GM12874 (cell line): ENCODE data around the gene CRYL1.

Experiments
- TF ChIP-seq, protein P1 (sequence below): IDR thresholded peaks from 2 replicates; pipeline ENCODE4 v1.5.1; 2011; ENCODE audit warnings: low read depth, mild to moderate bottlenecking, control low read depth, low read length, moderate library complexity; ENCODE audit not compliant: insufficient read depth

CRYL1 gene

DNA sequence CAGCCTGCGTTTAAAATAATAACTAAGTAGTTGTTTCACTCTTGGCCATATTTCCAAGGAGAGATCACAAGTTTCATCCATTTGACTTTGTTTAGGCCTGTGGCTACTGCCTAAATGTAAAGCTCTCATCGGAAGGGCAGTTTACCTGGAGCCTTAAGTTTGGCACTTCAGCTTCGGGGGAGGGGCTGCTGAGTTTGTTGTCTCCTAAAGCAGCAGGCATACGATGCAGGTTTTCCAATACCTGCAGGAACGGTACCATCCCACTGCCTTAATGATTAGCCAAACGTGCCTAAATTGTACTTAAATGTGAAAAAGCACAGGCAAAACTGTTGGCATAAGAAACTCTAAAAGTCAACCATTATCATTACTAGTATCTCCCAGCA lies 63.1 kb downstream of the CRYL1 start:
- TF ChIP-seq, protein P1, sequence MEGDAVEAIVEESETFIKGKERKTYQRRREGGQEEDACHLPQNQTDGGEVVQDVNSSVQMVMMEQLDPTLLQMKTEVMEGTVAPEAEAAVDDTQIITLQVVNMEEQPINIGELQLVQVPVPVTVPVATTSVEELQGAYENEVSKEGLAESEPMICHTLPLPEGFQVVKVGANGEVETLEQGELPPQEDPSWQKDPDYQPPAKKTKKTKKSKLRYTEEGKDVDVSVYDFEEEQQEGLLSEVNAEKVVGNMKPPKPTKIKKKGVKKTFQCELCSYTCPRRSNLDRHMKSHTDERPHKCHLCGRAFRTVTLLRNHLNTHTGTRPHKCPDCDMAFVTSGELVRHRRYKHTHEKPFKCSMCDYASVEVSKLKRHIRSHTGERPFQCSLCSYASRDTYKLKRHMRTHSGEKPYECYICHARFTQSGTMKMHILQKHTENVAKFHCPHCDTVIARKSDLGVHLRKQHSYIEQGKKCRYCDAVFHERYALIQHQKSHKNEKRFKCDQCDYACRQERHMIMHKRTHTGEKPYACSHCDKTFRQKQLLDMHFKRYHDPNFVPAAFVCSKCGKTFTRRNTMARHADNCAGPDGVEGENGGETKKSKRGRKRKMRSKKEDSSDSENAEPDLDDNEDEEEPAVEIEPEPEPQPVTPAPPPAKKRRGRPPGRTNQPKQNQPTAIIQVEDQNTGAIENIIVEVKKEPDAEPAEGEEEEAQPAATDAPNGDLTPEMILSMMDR: no peak

DNA sequence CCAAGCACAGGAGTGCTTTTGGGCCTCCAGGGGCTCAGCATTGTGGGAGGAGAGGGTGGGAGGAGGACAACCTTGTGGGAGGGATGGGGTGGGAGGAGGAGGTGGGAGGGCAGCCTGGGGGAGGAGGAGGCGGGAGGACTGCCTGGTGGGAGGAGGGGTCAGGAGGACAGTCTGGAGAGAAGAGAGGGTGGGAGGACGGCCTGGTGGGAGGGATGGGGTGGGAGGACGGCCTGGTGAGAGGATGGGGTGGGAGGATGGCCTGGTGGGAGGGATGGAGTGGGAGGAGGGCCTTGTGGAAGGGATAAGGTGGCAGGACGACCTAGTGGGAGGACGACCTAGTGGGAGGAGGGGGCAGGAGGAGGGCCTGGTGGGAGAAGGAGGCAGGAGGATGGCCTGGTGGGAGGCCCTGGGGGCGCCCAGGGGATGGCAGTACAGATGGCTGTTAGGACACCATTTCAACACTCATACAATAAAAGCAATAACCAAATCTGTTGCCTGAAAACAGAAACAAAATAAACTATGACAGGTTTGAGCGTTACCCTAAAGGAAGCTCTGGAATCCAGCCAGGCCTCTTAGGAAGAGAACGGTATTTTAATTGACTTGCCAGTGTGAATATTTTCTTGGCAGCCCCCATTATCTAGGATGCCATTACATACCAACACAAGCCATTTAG lies 63.7 kb downstream of the CRYL1 start:
- TF ChIP-seq, protein P1: no peak

DNA sequence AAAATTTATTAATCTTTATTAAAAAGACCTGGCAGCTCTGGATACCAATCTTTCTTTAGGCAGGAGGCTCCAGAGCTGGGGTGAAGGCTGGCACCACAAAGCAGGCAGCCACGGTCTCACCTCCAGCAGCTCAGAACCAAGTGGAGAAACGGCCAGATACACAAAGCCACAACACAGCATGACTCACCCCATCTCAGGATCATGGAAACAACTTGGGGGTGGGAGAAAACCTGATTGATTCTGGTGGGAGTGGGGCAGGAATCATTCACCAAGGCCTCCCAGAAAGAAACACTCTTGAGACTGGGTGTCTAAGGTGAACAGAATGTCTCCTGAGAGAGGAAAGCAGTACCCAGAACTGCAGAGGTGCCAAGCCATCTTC lies 64.2 kb downstream of the CRYL1 start:
- TF ChIP-seq, protein P1: no peak

DNA sequence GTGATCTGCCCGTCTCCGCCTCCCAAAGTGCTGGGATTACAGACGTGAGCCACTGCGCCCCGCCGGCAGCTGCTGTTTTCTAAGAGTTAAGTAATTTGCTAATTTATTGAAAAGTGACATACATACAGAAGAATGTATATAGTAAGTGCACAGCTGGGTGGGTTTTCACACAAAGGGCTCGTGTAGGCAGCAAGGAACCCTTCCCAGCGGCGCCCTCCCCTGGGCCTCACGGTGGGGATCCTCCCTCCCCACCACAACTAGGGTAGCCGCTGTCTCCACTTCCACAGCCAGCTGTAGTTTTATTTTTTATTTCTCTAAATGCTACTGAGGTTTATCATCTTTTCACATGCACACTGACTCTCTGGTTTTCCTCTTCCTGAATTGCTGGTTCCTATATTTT lies 64.9 kb downstream of the CRYL1 start:
- TF ChIP-seq, protein P1: 0 out of 2 replicates have a peak, but pooled peaks have one; percentile 1

DNA sequence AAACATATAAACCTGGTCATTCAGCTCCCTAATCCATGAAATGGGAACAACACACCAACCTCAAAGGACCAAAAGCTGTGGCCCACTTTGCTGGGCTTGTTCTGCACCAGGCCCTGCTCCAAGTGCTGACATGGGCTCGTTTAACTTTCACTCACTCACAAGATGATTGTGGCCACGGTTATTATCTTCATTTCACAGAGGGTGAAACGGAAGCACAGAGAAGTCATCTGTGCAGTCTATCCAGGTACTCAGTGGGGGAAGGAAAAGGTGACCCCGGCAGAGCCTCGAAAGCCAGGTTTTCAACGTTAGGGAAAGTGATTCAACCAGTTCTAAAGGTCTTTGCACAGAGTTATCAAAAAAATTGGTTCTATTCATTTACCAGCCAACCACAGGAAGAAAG lies 68.0 kb downstream of the CRYL1 start:
- TF ChIP-seq, protein P1: no peak

DNA sequence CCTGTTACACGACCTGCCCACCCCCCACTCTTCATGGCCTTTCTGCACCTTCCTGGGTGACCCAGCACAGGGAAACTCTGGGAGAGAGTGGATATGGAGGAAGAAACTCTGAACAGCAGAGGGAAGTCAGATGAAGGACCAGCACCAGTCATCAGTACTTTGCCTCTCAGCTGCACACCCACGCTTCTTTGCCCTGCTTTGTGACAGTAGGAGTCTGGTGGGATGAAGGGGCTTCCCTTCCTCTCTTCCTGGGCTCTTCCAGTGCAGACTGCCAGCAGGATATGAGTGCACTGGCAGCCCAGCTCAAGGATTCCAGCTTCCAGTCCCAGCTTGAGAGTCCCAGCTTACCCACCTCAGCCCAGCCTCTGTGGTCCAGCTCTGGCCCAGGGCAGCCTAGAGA lies 68.9 kb downstream of the CRYL1 start:
- TF ChIP-seq, protein P1: no peak

DNA sequence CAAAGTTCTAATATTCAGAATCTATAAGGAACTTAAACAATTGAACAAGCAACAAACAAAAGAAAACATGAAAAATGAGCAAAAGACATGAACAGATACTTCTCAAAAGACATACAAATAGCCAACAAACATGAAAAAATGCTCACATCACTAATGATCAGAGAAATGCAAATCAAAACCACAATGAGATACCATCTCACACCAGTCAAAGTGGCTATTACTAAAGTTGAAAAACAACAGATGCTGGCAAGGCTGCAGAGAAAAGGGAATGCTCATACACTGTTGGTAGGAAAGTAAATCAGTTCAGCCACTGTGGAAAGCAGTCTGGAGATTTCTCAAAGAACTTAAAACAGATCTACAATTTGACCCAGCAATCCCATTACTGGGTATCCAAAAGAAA lies 74.3 kb downstream of the CRYL1 start:
- TF ChIP-seq, protein P1: no peak
